SK-N-MC (cell line): ENCODE measurements around the gene ANKRD36B.
"Not testable (repeated sequence)": the region's sequence is repeated elsewhere in the genome, so short reads cannot be mapped to it uniquely, and the experiment has no call there.

Experiments
- DNase-seq: peaks from one replicate; pipeline ENCODE4 v3.0.0-alpha.2; 2011; ENCODE audit warnings: low read depth, low spot score
- H3K27ac ChIP-seq: fragments of 200-600 bp; sonication (generic); 2 replicates; pipeline ENCODE4 v1.5.1; 2016; ENCODE audit warnings: mixed run types
- H3K36me3 ChIP-seq: fragments of 200-600 bp; sonication (generic); 2 replicates; pipeline ENCODE4 v1.6.1; 2017; ENCODE audit warnings: antibody characterized with exemption, low read length, mixed read lengths; ENCODE audit not compliant: insufficient read depth
- H3K4me3 ChIP-seq: fragments of 200-600 bp; sonication (generic); 2 replicates; pipeline ENCODE4 v1.5.1; 2016
- H3K9ac ChIP-seq: fragments of 200-600 bp; sonication (generic); 2 replicates; pipeline ENCODE4 v1.8.0; 2017; ENCODE audit warnings: mixed run types, mixed read lengths; ENCODE audit not compliant: insufficient read length
- H3K9me3 ChIP-seq: fragments of 200-600 bp; sonication (generic); 2 replicates; pipeline ENCODE4 v1.6.1; 2017; ENCODE audit warnings: low read depth, mild to moderate bottlenecking, antibody characterized with exemption, low read length, moderate library complexity, mixed read lengths
- EZH2 ChIP-seq: fragments of 200-600 bp; sonication (generic); IDR thresholded peaks from one replicate; pipeline ENCODE4 v1.6.1; 2017; ENCODE audit warnings: antibody characterized with exemption
- FOXP2 ChIP-seq: optimal IDR thresholded peaks from 2 replicates; pipeline ENCODE3; 2011; ENCODE audit warnings: mild to moderate bottlenecking, moderate library complexity; ENCODE audit not compliant: insufficient read depth; ENCODE audit errors: extremely low read length, control extremely low read depth
- POLR2AphosphoS5 ChIP-seq: IDR thresholded peaks from 2 replicates; pipeline ENCODE4 v1.6.1; 2012; ENCODE audit warnings: mild to moderate bottlenecking, low read depth, low read length, borderline replicate concordance

Gene ANKRD36B

GRCh38 chr2:97589598-97590510, at the start of gene ANKRD36B:
Gene ANKRD36B (minus strand): TSS chr2:97589877. CDS start chr2:97589685, 192 bp downstream.
- peak within 1 kb of the TSS; percentile 86 for H3K4me3 ChIP-seq
- not testable (repeated sequence) for H3K36me3 ChIP-seq, DNase-seq, H3K9me3 ChIP-seq, H3K27ac ChIP-seq
- peak; percentile 28; the same call in 1 of the 2 replicates for TF ChIP-seq POLR2AphosphoS5
- H3K9ac ChIP-seq = peak within 1 kb of the TSS; percentile 71

- not testable (repeated sequence) for H3K36me3 ChIP-seq, H3K9me3 ChIP-seq, H3K4me3 ChIP-seq, DNase-seq, H3K9ac ChIP-seq, H3K27ac ChIP-seq
These were observed 36.4 kb upstream of the ANKRD36B start for GRCh38 chr2:97626049-97626430.

DNA sequence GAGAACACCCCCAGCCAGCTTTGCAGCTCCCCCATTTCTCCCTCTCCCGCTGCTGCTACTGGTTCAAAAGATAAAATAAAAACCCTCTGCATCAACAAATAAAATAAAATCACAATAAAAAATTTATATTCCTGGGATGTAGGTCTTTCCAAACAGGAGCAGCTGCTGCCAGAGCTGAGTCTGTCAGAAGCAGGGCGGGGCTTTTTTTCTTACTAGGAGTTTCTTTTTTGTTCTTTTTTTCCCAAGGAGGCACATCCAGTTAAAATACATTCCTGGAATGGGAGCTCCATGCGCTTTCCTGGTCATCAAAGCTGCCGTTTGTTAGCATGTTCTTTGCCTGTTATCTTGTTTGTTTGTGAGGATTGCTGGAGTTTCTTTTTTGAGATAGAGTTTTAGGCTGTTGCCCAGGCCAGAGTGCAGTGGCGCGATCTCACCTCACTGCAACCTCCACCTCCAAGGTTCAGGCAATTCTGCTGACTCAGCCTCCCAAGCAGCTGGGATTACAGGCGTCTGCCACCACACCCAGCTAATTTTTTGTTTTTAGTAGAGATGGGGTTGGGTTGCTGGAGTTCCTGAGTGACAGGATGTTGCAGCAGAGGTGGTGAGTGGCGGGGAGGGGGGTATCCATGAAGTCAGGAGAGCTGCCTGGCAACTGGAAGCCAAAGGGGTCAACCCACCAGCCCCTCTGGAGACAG, 35.8 kb upstream of the ANKRD36B start:
- H3K9ac ChIP-seq, H3K36me3 ChIP-seq, H3K9me3 ChIP-seq, DNase-seq, H3K27ac ChIP-seq, H3K4me3 ChIP-seq: not testable (repeated sequence)

- H3K27ac ChIP-seq, H3K4me3 ChIP-seq, DNase-seq, H3K36me3 ChIP-seq, H3K9me3 ChIP-seq, H3K9ac ChIP-seq: not testable (repeated sequence)
These were observed 33.3 kb upstream of the ANKRD36B start for GRCh38 chr2:97622976-97623375.

DNA sequence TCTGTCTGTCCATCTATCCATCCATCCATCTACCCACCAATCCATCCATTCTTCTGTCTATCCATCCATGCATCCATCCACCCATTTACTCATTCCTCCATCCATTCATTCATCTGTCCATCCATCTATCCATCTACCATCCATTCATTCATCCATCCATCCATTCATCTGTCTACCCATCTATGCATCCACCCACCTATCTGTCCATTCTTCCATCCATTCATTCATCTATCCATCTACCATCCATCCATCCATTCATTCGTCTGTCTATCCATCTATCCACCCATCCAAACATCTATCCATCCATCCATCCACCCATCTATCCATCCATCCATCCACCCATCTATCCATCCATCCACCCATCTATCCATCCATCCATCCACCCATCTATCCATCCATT, 30.8 kb upstream of the ANKRD36B start:
- not testable (repeated sequence) for DNase-seq, H3K9me3 ChIP-seq, H3K27ac ChIP-seq

GRCh38 chr2:97618939-97619827, 29.5 kb upstream of the ANKRD36B start:
- not testable (repeated sequence) for H3K4me3 ChIP-seq, H3K36me3 ChIP-seq, DNase-seq, H3K9ac ChIP-seq, H3K9me3 ChIP-seq, H3K27ac ChIP-seq

More for the DNA sequence above, 30.8 kb upstream of the ANKRD36B start:
- H3K4me3 ChIP-seq, H3K9ac ChIP-seq, H3K36me3 ChIP-seq: not testable (repeated sequence)

GRCh38 chr2:97617911-97618310, 28.2 kb upstream of the ANKRD36B start:
- no peak for TF ChIP-seq POLR2AphosphoS5
- no peak for TF ChIP-seq FOXP2
- TF ChIP-seq EZH2 = no peak
- H3K4me3 ChIP-seq = no peak overlapping the region
- H3K9me3 ChIP-seq = no peaks in the 10 kb centered on the region
- H3K9ac ChIP-seq = no peak overlapping the region
- DNase-seq = no peak
- no peaks in the 10 kb centered on the region for H3K36me3 ChIP-seq
- no peak overlapping the region for H3K27ac ChIP-seq

DNA sequence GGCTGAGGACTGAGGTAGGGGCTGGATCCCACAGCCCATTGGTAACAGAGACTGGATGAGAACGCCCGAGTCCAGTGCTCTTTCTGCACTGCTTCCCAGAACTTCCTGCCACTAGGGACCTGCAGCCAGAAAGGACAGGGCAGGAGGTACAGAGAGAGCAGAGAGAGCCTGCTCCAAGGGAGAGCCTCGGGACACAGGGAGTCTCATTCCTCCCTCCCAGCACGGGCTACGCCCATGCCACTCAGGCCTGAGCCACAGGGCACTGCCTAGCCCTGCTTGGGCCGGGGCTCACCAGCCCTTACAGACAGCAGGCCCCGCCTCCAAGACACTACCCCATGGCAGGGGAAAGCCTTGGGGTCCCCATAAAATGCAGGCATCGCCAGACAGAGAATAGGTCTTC, 26.1 kb upstream of the ANKRD36B start:
- DNase-seq, H3K36me3 ChIP-seq, H3K27ac ChIP-seq: not testable (repeated sequence)

DNA sequence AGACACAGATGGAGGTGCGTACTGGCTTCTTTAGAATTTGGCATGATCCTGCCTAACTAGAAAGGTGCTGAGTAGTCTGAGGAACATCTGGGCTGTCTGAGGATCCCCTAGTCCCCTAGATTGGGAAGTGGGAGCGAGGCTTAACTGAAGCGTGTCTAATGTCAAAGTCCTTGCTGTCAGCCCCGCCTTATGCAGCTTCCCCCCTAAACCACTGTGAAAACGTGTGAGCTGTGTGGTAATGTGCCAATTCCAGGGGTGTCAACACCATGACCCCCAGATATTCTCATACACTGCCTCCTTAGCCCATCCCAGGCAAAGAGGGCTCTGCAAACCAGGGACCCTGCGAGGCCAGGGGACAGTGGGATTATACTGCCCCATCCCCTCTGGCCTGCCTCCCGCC, 22.2 kb upstream of the ANKRD36B start:
- H3K9ac ChIP-seq, DNase-seq, H3K36me3 ChIP-seq, H3K9me3 ChIP-seq, H3K27ac ChIP-seq, H3K4me3 ChIP-seq: not testable (repeated sequence)

More for the DNA sequence above, 26.1 kb upstream of the ANKRD36B start:
- not testable (repeated sequence) for H3K9ac ChIP-seq, H3K9me3 ChIP-seq, H3K4me3 ChIP-seq

GRCh38 chr2:97608745-97609144, 19.1 kb upstream of the ANKRD36B start:
- DNase-seq, H3K36me3 ChIP-seq, H3K9ac ChIP-seq, H3K4me3 ChIP-seq, H3K9me3 ChIP-seq, H3K27ac ChIP-seq: not testable (repeated sequence)

DNA sequence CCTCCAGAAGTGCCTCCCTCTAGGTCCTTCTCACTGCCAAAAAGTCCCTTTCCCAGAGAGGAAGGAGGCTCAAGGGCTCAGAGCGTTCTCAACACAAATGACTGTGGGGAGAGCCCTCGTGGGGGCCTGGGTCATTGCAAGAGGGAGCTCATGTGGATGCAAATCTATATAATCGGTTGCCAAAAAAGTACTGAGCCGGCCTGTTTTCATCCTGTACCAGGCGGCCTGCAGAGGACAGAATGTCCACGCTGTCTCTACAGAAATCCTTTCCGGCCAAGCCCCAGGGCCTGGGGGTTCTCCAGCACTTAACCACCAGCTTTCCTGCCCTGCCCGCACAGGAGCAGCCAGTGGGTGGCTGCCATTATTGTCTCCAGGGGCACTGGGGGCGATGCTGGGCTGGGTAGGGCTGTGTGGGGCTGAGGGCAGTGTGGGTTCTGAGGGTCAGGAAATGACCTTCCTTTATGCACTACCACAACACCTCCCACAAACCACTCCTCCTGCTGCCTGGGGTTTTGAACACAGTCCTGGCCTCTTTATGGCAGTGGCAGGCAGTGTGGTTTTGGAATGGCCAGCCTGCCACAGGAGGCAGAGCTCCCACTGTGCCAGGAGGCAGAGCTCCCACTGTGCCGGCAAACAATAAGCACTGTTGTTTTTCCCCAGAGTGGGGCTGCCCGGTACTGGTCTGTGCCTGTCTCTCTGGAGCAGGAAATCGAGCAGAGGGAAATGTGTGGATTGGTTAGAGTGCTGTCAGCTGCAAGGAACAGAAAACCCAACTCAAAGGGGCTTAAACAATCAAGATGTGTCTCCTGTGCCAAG, 16.1 kb upstream of the ANKRD36B start:
- not testable (repeated sequence) for H3K27ac ChIP-seq, H3K9ac ChIP-seq, H3K36me3 ChIP-seq, H3K9me3 ChIP-seq, DNase-seq, H3K4me3 ChIP-seq

GRCh38 chr2:97605109-97605508, 15.4 kb upstream of the ANKRD36B start:
- not testable (repeated sequence) for H3K36me3 ChIP-seq, H3K9ac ChIP-seq, H3K9me3 ChIP-seq, H3K27ac ChIP-seq, DNase-seq, H3K4me3 ChIP-seq
